Measurements from ENCODE around the gene FAM200C. TPM values are rescaled to one million over a fixed set of nuclear protein-coding genes. Genes with fewer than 3 reads are reported as not detected.

FAM200C gene
- total RNA-seq, 1 experiment from 2014 or later, result 8.3 TPM

DNA sequence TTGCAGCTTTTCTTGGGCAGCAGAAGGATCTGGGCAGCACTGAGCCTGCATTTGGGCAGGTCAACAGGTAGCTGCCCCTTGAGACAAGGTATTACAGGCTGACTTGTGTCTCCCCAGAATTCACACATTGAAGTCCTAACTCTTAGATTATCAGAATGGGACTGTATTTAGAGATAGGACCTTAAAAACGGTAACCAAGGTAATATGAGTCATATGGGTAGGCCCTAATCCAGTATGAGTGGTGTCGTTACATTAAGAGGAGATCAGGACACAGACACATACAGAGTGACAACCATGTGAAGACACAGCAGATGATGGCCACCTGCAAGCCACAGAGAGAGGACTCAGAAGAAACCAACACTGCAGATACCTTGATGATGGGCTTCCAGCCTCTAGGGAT lies 32.6 kb downstream of the FAM200C start:
- DNase-seq (ENCODE audit: low read depth), result no peak

DNA sequence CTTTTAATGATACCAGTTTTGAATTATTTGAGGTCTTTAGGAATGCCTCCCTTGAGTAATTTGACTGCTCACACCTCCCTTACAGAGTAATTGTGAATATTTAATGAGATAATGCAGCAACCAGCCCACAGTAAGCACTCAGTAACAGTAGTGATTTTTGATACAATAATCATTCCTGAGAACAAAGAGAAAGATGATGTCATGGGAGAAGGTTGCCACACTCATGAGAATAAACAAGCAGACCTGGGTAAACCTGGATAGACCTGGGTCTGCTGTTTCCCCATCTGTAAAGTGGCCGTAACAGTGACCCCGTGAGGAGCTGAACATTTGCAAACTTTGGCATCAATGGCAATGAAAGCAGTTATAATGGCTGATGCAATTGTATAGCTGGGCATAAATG lies 33.6 kb downstream of the FAM200C start:
- DNase-seq (ENCODE audit: low read depth), result no peak

DNA sequence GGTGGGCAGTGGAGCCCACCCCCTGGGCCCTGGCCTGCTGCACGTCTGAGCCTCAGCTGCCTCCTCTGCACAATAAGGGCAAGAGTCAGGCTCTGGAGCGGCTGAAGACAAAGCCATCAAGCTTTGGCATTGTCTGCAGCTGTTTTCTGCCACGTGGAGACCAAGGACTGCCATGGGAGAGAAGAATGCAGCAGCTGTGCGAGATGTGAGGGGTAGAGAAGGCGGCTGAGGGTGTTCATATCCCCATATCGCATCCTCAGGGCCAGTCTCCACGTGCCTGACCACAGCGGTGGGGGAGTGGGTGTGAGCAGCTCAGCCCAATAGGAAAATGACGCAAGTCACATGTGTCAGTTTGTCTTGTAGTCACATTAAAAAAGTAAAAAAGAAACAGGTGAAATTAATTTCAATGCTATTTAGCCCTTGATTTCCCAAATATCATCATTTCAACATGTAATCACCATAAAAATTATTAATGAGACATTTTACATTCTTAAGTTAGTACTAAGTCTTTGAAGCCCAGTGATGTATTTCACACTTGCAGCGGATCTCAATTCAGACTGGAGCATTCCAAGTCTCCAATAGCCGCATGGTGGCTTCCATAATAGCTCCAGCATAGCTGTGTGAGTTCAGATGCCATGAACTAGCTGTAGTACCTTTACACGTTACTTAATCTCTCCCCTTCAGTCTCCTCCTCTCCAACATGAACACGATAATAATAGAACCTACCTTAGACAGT lies 36.0 kb downstream of the FAM200C start:
- DNase-seq (ENCODE audit: low read depth), result no peak

DNA sequence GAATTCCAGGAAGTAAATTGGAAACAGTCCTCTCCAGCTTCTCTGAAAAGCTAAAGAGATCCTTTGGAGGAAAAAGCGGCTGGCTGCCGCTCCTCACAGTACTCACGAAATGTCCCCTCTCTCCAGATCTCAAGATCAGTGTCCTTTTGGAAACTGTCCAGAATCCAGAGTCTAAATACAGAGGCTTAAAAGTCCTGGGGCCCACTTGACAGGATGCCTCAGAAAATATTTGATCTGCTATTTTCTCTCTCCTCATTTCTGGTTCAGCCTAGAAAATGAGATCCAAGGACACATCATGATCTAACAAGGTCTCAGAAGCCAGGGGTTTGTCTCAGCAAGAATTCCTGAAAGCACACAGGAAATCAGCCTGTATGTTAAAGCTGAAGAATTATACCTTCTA lies 36.6 kb downstream of the FAM200C start:
- DNase-seq (ENCODE audit: low read depth), result no peak

DNA sequence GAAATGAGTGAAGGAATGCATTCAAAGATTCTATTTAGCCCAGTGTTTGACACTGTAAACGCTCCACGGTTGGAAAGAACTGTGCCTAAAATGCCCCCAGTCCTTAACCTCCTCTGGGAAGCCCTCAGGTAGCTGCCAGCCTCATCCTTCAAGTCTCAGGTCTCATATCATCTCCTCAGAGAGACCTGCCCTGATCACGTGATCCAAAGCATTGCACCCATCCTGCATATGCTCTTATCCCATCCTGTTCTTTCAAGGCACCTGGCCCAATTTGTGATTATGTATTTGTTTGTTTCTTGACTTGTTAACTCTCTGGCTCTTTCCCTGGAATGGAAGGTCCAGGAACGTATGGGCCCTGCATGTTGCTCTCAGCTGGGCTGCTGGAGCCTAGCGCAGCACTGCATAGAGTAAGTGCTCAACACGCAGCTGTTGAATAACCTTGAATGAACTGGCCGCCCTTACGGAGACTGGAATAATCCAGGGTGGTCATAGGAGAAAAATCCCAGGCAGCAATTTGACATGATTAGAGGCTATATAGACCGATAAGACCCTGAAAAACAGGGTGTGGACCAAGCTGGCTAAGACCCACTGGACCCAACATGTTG lies 38.1 kb downstream of the FAM200C start:
- no peak for DNase-seq (ENCODE audit: low read depth)

- DNase-seq (ENCODE audit: low read depth), result no peak
These were observed 39.5 kb downstream of the FAM200C start for GRCh38 chr5:160360310-160360709.

DNA sequence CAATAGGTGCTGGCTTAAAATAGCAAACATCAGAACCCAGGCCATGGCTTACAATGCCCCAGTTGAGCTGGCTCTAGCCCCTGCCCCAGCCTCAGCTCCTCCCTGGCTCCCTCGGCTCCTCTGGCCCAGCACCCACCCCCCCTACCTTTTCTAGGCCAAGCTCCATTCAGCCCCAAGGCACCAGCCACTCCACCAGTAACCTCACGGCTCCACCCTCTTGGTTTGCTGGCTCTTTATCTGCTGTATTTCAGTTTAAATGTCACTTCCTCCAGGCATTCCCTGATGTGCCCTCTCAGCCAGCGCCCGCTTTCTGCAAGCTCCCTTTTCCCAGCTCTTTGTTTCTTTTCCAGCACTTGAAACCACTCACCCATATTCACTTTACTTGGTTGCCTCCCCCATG lies 40.0 kb downstream of the FAM200C start:
- DNase-seq (ENCODE audit: low read depth), result peak; percentile 55

DNA sequence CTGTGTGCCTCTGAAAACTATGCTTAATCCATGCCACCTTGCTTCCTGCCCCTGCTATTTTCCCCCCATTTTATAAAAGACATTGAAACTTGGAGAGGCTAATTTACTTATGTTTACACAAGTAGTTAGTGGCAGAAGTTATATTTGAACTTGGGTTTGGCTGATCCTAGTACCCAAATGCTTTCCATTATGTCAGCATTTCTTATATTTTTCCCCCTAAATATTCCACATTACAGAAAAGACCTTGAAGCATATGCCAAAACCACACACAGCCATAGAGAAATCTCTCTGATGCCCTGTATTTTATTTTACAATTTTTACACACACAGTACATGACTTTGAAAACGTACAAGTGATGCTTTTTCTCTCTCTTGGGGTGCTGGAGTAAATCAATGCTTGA lies 40.6 kb downstream of the FAM200C start:
- no peak for DNase-seq (ENCODE audit: low read depth)

DNA sequence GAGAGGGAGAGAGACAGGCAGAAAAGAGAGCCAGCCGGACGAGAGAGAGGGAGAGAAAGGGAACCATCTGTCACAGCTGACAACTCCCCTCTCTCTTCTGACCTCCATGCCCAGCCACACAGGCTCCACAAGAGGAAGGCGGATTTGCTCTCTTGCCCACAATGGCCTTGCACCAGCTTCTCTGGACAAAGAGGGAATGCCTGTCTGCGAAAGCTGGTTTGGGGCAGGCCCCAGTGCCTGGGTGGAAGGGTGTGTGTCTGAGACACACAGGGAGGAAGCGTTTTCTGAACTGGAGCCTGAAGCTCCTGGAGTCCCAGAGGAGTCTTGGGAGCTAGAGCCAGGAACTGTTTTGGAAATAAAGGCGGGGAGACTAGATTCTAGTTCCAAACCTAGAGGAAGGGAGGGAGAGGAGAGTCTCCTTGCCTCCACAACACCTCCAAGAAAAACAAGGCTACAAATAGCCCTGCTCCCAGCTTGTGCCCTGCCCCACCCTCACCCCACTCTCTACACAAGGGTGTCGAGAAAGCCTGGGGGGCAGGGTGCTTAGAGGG lies 41.9 kb downstream of the FAM200C start:
- DNase-seq (ENCODE audit: low read depth), result no peak

GRCh38 chr5:160357394-160357793 lies 42.5 kb downstream of the FAM200C start:
- no peak for DNase-seq (ENCODE audit: low read depth)

- no peak for DNase-seq (ENCODE audit: low read depth)
These were observed 43.1 kb downstream of the FAM200C start for GRCh38 chr5:160356550-160357347.

DNA sequence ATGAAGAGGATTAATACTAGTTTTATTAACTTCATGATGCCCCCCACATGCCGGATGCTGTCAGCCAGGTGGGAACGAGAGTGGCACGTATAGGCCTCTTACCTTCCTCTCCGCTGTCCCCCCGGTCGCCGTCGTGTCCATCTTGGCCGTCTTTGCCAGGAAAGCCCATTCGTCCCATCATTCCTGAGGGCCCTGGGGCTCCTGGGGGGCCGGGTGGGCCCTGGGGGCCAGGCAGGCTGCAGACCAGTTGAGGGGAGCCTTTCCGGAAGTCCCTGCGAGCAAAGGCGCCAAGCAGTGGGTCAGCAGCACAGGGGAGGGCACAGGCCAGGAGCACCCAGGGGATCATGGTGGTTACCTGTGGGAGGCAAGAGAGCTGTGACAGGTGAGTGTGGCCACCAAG lies 45.2 kb downstream of the FAM200C start:
- DNase-seq (ENCODE audit: low read depth), result no peak

- no peak for DNase-seq (ENCODE audit: low read depth)
These were observed 46.5 kb downstream of the FAM200C start for GRCh38 chr5:160353379-160353778.

DNA sequence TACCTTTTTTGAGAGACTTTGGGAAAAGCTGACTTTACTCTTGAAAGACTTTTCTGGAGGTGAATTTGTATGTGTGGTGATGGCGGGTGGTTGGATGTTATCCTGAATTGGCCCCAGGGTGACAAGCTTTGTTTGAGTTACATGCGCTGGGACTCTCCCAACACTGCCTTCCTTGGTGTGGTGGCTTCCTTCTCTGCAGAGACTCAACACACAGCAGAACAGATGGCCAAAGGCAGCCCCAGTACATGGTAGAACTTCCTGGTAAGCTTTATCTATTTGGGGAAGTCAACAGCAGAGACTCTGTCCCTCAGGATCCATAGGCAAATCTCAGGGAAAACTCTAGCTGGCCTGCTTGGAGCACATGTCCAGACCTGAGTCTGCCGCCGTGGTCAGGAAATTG lies 47.5 kb downstream of the FAM200C start:
- DNase-seq (ENCODE audit: low read depth), result no peak

DNA sequence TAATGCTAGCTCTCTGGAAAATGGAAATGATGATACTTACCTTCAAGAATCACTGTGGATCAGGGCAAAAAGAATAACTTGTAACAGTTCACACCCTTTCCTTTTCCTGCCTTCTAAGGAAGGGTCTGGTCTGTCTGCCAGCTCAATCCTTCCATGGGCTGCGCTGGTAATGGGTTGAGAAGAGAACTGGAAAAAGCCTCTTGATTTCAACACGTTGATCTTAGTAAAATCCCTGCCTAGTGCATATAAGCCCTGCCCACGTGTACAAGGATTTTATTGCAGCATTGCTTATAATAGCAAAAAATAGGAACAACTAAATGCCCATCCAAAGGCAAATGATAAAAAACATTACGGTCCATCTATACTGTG lies 49.9 kb downstream of the FAM200C start:
- no peak for DNase-seq (ENCODE audit: low read depth)

DNA sequence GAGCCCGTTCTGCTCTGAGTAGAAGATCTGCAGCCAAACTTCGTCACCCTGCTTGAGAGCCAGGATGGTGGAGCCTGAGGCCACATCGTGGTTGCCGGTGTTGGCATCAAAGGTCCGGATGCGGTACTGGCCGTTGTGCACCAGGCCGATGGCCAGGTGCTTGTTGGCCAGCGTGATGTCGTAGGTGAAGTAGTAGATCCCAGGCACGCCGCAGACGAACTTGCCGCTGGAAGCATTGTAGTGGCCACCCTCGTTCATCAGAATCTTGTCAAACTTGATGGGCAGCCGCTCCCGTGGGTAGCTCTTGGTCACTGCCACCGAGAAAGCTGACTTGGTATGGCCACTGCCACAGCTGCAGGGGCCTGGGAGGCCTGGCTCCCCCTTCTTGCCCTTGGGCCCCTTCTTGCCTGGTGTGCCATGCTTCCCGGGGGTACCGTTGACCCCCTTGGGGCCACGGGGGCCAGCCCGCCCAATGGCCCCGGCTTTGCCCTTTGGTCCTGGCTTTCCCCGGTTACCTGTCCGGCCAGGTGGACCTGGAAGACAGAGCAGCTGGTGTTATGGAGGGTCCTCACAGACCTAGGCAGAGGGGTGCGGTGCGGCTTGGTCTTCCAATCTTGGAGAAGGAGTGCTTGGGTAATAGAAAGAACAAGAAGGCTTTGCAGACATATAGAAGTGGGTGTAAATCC lies 50.5 kb downstream of the FAM200C start:
- DNase-seq (ENCODE audit: low read depth), result no peak

DNA sequence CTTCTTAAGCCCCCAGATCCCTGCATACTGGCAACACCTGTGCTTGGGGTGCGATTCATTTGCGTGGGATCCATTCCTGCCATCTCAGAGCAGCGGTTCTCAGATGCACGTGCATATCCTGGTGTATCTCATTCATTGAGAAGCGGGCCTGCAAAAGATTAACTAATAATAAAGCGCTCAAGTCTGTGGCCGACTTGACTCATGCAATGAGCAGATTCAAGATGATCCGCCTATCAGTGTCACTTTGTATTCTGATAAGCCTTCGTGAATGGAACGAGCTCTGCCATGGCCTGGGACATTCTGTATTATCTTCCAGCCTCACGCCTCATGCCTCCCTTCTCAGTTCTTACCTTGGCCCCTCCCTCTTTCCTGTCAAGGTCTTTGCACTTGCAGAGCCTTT lies 51.8 kb downstream of the FAM200C start:
- DNase-seq (ENCODE audit: low read depth), result no peak

DNA sequence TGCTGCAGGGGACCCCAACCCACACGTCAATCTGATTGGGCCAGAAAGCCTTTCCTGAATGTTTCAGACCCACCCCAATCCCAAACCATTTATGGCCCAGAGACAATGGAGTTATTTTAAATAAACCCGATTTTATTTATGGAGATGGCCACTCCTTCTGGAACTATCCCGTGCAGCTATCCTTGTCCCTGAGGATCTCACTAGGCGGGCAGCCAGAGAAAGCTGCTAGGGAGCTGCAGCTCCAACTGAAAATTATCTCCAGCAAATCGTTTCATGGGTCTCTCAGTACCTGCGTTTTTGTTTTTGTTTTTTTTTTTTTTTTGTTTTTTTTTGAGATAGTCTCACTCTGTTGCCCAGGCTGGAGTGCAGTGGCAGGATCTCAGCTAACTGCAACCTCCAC lies 52.4 kb downstream of the FAM200C start:
- no peak for DNase-seq (ENCODE audit: low read depth)
